CD4-positive, CD25-positive, alpha-beta regulatory T cell (primary cell): Measurements from ENCODE around the gene TRAF3. TPM values are rescaled to one million over a fixed set of nuclear protein-coding genes. Genes with fewer than 3 reads are reported as not detected.

Experiments used
- ATAC-seq, 2 donors: fragments of 150-1000 bp; cut with Tn5 transposase; one replicate each; pipeline ENCODE4 v1.10.0; 2021; ENCODE audit warnings: low read depth in 2 of 2, moderate number of reproducible peaks in 2 of 2, moderate library complexity in 1 of 2
- DNase-seq, 3 donors: peaks; one replicate each; pipeline versions ENCODE4 v3.0.0 to v3.0.0-alpha.2; 2012 to 2022; ENCODE audit warnings: mixed read lengths in 1 of 3
- H3K27ac ChIP-seq: one replicate; pipeline ENCODE4 v1.7.0; 2013; ENCODE audit warnings: mild to moderate bottlenecking, low read length; ENCODE audit not compliant: insufficient read depth, poor library complexity, severe bottlenecking
- H3K27me3 ChIP-seq: one replicate; pipeline ENCODE4 v1.7.0; 2013; ENCODE audit warnings: low read length; ENCODE audit not compliant: control insufficient read depth, insufficient read depth
- H3K36me3 ChIP-seq: one replicate; pipeline ENCODE4 v1.7.0; 2013; ENCODE audit warnings: mild to moderate bottlenecking, low read length, moderate library complexity; ENCODE audit not compliant: control insufficient read depth, insufficient read depth
- H3K4me1 ChIP-seq: 2 replicates; pipeline ENCODE4 v1.7.0; 2013; ENCODE audit warnings: mild to moderate bottlenecking, low read length; ENCODE audit not compliant: insufficient read depth, control insufficient read depth, poor library complexity, severe bottlenecking
- H3K4me3 ChIP-seq: one replicate; pipeline ENCODE4 v1.7.0; 2013; ENCODE audit warnings: low read depth, mild to moderate bottlenecking, low read length, moderate library complexity
- H3K9me3 ChIP-seq, 2 experiments: 1 replicate in 1 of 2; 2 replicates in 1 of 2; pipeline ENCODE4 v1.7.0; 2013; ENCODE audit warnings: low read length in 2 of 2, mild to moderate bottlenecking in 1 of 2, moderate library complexity in 1 of 2; ENCODE audit not compliant: control insufficient read depth in 2 of 2
- H3K27ac Mint-ChIP-seq, 3 donors: one replicate each; pipeline ENCODE4 v1.8.0; 2020 to 2022; ENCODE audit warnings: mild to moderate bottlenecking in 3 of 3, mixed read lengths in 3 of 3, moderate library complexity in 2 of 3
- H3K27me3 Mint-ChIP-seq: one replicate; pipeline ENCODE4 v1.8.0; 2022; ENCODE audit warnings: mild to moderate bottlenecking, mixed read lengths
- H3K36me3 Mint-ChIP-seq: one replicate; pipeline ENCODE4 v1.8.0; 2020; ENCODE audit warnings: mixed read lengths
- H3K4me1 Mint-ChIP-seq, 4 donors: one replicate each; pipeline ENCODE4 v1.8.0; 2020 to 2022; ENCODE audit warnings: mixed read lengths in 4 of 4, mild to moderate bottlenecking in 1 of 4
- H3K4me3 Mint-ChIP-seq, 4 donors: one replicate each; pipeline ENCODE4 v1.8.0; 2020 to 2022; ENCODE audit warnings: mild to moderate bottlenecking in 4 of 4, mixed read lengths in 4 of 4, moderate library complexity in 3 of 4
- H3K9me3 Mint-ChIP-seq, 7 donors: one replicate each; pipeline ENCODE4 v1.8.0; 2020 to 2022; ENCODE audit warnings: mixed read lengths in 7 of 7, mild to moderate bottlenecking in 3 of 7, moderate library complexity in 2 of 7
- polyA plus RNA-seq, 4 donors: library from polyadenylated mRNA; unstranded; fragments of 300-500 nt; fragmentation: Illumina TruSeq; gene quantifications; one replicate each; pipeline ENCODE4 v1.2.3, GENCODE V29; 2021
- total RNA-seq: library from RNA; stranded (reverse); gene quantifications from one replicate; pipeline ENCODE4 v1.2.3, GENCODE V29; 2022

TRAF3 gene
- total and polyA plus RNA-seq, 5 donors from 2014 or later: 17.7 to 71.2 (median 22.5) TPM

DNA sequence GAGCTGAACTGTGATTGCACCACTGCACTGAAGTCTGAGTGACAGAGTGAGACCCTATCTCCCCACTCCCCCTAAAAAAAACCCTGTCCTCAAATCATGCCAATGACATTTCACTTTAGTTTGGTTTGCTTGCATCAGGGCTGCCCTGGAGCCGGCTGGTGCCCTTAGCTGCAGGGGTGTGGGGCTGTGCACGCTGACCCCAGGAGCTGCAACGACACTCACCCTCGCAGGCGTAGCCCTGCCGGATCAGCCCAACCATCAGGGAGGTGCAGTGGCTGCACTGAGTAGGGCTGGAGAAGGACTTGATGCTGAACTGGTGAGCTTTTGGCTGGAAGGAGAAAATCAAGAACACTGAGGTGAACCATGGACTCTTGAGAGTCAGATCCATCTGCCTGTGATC lies 175.0 kb downstream of the TRAF3 start:
- Histone ChIP-seq H3K27me3 (no peaks in the 10 kb centered on the region), H3K36me3 (peaks cover 2% of the 10 kb centered on the region), H3K27ac (no peak overlapping the region), H3K4me1 (peaks cover 4% of the 10 kb centered on the region), H3K9me3 (no peaks in the 10 kb centered on the region), H3K4me3 (no peak overlapping the region)
- Mint-ChIP-seq H3K4me3 (peak overlapping the region in 1 of 4 donors; percentile 32), H3K27ac (no peak overlapping the region), H3K27me3 (no peaks in the 10 kb centered on the region), H3K9me3 (no peaks in the 10 kb centered on the region), H3K4me1 (peaks cover 0 to 17% (median 3%) of the 10 kb centered on the region in 4 donors), H3K36me3 (peaks cover 5% of the 10 kb centered on the region)
- no peak for ATAC-seq
- DNase-seq: no peak

DNA sequence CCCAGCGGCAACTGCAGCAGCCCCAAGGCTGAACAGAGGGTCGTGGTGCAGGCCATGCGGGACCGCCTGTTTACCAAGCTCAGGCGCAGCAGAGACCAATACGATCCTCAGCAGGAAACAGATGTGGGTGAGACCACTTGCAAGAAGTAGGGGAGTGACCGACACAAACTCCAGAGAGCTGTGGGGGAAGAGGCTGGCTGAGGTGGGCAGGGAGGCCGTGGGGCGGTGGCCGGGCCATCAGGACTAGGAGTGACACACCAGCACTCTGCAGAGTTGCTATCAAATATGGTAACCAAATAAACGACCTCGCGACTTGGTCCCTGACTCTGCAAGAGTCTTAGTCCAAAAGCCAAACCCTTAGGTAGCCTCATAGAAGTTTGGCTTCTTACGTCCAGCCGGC lies 175.9 kb downstream of the TRAF3 start:
- Histone ChIP-seq H3K4me1 (peaks cover 4% of the 10 kb centered on the region), H3K9me3 (no peaks in the 10 kb centered on the region), H3K4me3 (no peak overlapping the region), H3K27me3 (no peaks in the 10 kb centered on the region), H3K27ac (no peak overlapping the region), H3K36me3 (peaks cover 2% of the 10 kb centered on the region)
- H3K27ac Mint-ChIP-seq: no peak overlapping the region
- ATAC-seq: no peak
- H3K36me3 Mint-ChIP-seq: peaks cover 8% of the 10 kb centered on the region
- H3K27me3 Mint-ChIP-seq: no peaks in the 10 kb centered on the region
- no peaks in the 10 kb centered on the region for H3K9me3 Mint-ChIP-seq
- no peak for DNase-seq
- no peak overlapping the region for H3K4me3 Mint-ChIP-seq
- peaks cover 0 to 12% (median 3%) of the 10 kb centered on the region in 4 donors for H3K4me1 Mint-ChIP-seq

DNA sequence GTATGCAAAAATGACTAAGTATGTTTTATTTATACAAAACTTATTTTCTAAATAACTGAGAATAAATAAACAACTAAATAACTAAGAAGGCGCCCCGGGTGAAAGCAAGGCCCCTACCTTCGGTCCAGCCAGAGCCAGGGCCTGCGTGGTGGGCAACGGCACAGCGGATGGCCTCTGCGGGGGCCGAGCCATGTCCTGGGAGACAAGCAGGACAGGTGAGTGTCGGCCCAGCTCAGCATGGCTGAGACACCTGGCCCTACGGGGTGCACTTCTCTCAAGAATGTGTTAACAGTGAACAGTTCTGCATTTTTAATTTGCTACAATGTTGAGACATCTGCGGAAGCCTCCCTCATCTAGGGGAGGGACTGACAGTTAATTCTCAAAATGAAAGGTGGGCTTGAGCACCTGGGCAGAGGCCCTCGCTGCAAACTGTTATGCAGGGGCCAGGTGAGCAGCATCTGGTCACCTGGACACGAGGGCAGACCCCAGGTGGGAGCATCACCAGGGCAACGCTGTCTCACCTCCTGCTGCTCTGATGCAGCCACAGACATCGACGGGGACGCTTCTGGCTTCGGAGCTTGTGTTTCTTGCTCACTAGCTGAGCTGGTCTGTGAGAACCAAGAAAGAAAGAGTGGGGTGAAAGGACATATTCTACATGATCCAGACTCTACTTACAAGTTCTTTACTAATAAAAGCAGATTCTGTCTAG lies 177.0 kb downstream of the TRAF3 start:
- Mint-ChIP-seq H3K9me3 (no peaks in the 10 kb centered on the region), H3K4me3 (no peak overlapping the region), H3K27ac (no peak overlapping the region), H3K36me3 (peaks cover 7% of the 10 kb centered on the region), H3K4me1 (peaks cover 0 to 6% (median 2%) of the 10 kb centered on the region in 4 donors), H3K27me3 (no peaks in the 10 kb centered on the region)
- no peaks in the 10 kb centered on the region for H3K4me1 ChIP-seq
- DNase-seq: no peak
- H3K9me3 ChIP-seq: no peaks in the 10 kb centered on the region
- no peak for ATAC-seq
- H3K27me3 ChIP-seq: no peaks in the 10 kb centered on the region
- H3K36me3 ChIP-seq: peaks cover 1% of the 10 kb centered on the region
- no peak overlapping the region for H3K27ac ChIP-seq
- H3K4me3 ChIP-seq: no peak overlapping the region

DNA sequence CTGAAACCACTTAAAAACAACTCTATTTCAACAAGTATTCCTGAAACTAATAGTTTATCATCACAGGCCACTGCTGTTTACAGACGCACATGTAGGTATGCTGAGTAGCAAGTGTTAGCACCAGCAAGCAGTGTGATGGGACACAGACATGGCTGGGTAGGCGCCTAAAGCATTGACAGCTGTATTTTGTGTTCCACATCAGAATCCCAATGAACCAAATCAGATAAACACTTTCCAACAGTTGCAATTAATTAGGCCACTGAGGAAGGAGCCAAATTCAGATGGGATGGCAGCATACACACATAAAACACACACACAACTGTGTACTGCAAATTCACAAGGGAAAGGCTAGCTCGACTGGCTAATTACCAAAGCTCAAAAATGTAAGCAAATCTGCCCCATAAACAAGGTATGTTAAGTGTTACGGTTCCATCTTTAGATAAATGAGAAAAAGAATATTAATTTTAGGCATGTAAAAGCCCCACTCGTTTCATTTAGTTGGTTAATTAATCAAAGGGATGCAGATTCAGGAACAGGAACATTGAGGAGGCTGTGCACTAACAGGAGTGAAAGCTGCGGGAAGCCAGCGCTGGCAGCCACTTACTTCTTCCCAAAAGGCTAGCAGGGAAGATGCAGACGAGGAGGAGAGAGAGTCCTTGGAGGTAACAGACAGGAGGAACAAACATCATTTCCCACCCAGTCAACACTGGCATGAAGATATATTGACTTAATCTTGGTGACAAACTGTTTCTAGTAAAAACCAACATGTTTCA lies 178.6 kb downstream of the TRAF3 start:
- H3K27me3 ChIP-seq: no peaks in the 10 kb centered on the region
- H3K27ac ChIP-seq: no peak overlapping the region
- H3K4me3 ChIP-seq: no peak overlapping the region
- H3K27me3 Mint-ChIP-seq: no peaks in the 10 kb centered on the region
- ATAC-seq (no peak), DNase-seq (no peak)
- peak overlapping the region in 1 of 3 donors; percentile 77 for H3K27ac Mint-ChIP-seq
- H3K36me3 Mint-ChIP-seq: peaks cover 3% of the 10 kb centered on the region
- H3K4me1 Mint-ChIP-seq: no peaks in the 10 kb centered on the region
- no peaks in the 10 kb centered on the region for H3K9me3 ChIP-seq
- H3K4me1 ChIP-seq: no peaks in the 10 kb centered on the region
- H3K4me3 Mint-ChIP-seq: no peak overlapping the region
- no peaks in the 10 kb centered on the region for H3K9me3 Mint-ChIP-seq
- no peaks in the 10 kb centered on the region for H3K36me3 ChIP-seq

DNA sequence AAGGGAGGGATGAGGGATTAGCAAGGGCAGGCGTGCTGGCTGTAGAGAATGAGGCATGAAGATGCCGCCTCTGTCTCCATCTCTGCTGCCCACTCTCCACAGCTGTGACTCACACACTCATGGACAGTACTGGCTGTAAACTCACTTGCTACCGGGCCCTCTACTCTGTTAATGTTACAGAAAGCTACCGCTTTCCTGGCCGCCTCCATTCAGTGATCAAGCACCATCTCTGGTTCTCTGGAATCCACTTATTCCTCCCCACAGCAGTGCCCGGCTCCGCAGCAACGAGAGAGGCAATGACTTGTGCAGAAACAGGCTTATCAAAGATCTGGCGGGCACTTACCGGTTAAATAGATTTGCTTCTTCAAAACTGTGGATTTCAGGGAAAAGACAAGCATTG lies 180.0 kb downstream of the TRAF3 start:
- no peak overlapping the region for H3K4me3 Mint-ChIP-seq
- Histone ChIP-seq H3K27ac (no peak overlapping the region), H3K27me3 (no peaks in the 10 kb centered on the region), H3K9me3 (no peaks in the 10 kb centered on the region), H3K4me1 (no peaks in the 10 kb centered on the region), H3K4me3 (no peak overlapping the region), H3K36me3 (no peaks in the 10 kb centered on the region)
- ATAC-seq (no peak), DNase-seq (no peak)
- H3K27ac Mint-ChIP-seq: no peak overlapping the region
- no peaks in the 10 kb centered on the region for H3K9me3 Mint-ChIP-seq
- no peaks in the 10 kb centered on the region for H3K4me1 Mint-ChIP-seq
- no peaks in the 10 kb centered on the region for H3K27me3 Mint-ChIP-seq
- H3K36me3 Mint-ChIP-seq: peaks cover 3% of the 10 kb centered on the region

DNA sequence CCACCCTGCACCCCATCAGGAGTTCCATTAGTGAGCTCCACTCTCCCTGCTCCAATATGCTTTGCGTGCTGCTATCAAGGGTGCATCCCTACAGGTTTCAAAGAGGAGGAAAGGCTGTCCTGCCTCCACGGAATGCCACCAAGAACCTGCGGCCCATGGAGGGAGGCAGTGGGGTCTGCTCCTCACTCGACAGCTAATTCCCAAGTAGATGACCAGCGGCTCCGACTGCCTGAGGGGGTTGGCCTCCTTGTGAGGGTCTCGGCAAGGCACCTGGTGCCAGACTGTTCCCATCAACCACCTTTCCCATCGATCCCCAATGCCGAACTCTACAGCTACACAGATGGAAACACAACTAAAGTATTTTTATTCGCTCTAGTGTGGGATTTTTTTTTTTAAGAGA lies 181.2 kb downstream of the TRAF3 start:
- Histone ChIP-seq H3K4me1 (no peaks in the 10 kb centered on the region), H3K9me3 (no peaks in the 10 kb centered on the region), H3K27ac (no peak overlapping the region), H3K4me3 (no peak overlapping the region), H3K27me3 (no peaks in the 10 kb centered on the region), H3K36me3 (no peaks in the 10 kb centered on the region)
- peaks cover 3% of the 10 kb centered on the region for H3K36me3 Mint-ChIP-seq
- DNase-seq (no peak), ATAC-seq (no peak)
- no peaks in the 10 kb centered on the region for H3K27me3 Mint-ChIP-seq
- H3K4me3 Mint-ChIP-seq: no peak overlapping the region
- H3K27ac Mint-ChIP-seq: no peak overlapping the region
- H3K4me1 Mint-ChIP-seq: no peaks in the 10 kb centered on the region
- H3K9me3 Mint-ChIP-seq: no peaks in the 10 kb centered on the region
